Stimulated activated CD4-positive, alpha-beta T cell treated with anti-CD3 and anti-CD28 coated beads, Interleukin-4, amount 100 ng/mL, for 4 hours (primary cell): ENCODE data around the gene MAPT.
"Not testable (repeated sequence)": the region's sequence is repeated elsewhere in the genome, so short reads cannot be mapped to it uniquely, and the experiment has no call there.

Experiments used
- DNase-seq, 2 experiments: peaks; one replicate each; pipeline ENCODE4 v3.0.0-alpha.2; 2020

Gene MAPT

DNA sequence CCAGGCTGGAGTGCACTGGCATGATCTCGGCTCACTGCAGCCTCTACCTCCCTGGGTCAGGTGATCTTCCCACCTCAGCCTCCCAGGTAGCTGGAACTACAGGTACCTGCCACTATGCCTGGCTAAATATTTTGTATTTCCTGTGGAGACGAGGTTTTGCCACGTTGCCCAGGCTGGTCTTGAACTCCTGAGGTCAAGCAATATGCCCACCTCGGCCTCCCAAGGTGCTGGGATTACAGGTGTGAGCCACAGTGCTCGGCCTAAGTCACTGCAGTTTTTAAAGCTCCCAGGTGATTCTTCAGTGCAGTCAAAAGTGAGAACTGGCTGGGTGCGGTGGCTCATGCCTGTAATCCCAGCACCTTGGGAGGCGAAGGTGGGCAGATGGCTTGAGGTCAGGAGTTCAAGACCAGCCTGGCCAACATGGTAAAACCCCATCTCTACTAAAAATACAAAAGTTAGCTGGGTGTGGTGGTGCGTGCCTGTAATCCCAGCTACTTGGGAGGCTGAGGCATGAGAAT, 125.1 kb downstream of the MAPT start:
- not testable (repeated sequence) for DNase-seq

DNA sequence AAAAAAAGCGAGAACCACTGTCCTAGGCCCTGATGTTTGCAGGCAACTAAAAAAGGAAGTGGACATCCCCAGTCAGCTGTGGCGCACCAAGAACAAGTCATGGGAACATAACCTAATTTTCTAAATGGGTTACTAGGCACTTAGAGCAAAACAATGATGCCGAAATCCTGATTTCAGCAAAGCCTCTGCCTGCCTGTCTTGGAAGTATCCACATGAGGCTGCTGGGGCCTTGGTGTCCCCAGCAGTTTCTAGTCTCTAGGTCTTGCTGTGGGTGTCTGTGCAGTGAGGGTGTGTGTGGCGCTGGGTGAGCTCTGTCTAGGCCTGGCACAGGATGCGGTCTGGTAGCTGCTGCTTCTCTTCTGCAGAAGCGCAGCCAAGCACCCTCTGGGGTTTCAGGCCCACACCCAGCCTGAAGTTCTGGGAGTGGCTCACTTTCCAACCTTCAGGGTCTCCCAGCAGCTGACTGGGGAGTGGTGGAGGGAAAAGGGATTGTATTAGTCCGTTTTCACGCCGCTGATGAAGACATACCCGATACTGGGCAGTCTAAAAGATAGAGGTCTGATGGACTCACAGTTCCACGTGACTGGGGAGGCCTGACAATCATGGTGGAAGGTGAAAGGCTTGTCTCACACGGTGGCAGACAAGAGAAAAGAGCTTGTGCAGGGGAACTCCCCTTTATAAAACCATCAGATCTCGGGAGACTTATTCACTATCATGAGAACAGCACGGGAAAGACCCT, 125.8 kb downstream of the MAPT start:
- peak; percentile 29 to 51 for DNase-seq

DNA sequence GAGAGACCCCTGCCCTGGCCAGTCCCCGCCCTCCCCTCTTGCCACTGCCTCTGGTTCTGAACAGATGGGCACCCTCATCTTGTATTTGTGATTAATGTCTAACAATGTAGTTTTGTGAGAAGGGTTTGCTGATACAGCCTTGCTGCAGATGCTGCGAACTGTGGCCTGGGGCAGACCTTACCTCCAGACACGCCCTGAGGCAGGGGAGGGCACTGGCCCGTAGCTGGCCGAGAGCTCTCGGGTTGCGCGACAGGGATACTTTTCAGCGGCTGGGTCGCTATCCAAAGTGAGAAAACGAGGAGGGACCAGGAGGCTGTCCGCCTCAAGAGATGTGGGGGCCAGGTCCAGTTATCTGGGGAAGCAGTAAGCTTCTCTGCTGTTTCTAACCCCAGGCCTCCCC, 126.6 kb downstream of the MAPT start:
- DNase-seq, result no peak

DNA sequence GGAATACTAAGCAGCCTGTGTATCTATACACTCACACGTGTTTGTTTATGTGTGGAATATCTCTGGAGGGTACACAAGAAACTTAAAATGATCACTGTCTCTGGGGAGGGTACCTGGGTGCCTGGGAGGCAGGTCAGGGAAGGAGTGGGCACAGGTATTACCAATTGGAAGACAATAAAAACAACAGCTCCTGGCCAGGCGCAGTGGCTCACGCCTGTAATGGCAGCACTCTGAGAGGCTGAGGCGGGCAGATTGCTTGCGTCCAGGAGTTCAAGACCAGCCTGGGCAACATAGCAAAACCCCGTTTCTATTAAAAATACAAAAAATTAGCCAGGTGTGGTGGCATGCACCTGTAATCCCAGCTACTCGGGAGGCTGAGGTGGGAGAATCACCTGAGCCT, 129.0 kb downstream of the MAPT start:
- DNase-seq, result not testable (repeated sequence)

DNA sequence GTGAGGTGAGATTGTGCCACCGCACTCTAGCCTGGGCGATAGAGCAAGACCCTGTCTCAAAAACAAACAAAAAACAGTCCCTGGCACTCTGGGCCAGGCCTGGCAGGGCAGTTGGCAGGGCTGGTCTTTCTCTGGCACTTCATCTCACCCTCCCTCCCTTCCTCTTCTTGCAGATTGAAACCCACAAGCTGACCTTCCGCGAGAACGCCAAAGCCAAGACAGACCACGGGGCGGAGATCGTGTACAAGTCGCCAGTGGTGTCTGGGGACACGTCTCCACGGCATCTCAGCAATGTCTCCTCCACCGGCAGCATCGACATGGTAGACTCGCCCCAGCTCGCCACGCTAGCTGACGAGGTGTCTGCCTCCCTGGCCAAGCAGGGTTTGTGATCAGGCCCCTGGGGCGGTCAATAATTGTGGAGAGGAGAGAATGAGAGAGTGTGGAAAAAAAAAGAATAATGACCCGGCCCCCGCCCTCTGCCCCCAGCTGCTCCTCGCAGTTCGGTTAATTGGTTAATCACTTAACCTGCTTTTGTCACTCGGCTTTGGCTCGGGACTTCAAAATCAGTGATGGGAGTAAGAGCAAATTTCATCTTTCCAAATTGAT, 129.5 kb downstream of the MAPT start:
- DNase-seq, result no peak

DNA sequence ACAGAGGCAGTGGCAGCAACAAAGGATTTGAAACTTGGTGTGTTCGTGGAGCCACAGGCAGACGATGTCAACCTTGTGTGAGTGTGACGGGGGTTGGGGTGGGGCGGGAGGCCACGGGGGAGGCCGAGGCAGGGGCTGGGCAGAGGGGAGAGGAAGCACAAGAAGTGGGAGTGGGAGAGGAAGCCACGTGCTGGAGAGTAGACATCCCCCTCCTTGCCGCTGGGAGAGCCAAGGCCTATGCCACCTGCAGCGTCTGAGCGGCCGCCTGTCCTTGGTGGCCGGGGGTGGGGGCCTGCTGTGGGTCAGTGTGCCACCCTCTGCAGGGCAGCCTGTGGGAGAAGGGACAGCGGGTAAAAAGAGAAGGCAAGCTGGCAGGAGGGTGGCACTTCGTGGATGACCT, 130.2 kb downstream of the MAPT start:
- DNase-seq, result no peak

DNA sequence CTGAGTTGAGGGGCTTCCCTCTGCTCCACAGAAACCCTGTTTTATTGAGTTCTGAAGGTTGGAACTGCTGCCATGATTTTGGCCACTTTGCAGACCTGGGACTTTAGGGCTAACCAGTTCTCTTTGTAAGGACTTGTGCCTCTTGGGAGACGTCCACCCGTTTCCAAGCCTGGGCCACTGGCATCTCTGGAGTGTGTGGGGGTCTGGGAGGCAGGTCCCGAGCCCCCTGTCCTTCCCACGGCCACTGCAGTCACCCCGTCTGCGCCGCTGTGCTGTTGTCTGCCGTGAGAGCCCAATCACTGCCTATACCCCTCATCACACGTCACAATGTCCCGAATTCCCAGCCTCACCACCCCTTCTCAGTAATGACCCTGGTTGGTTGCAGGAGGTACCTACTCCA, 130.7 kb downstream of the MAPT start:
- no peak for DNase-seq

DNA sequence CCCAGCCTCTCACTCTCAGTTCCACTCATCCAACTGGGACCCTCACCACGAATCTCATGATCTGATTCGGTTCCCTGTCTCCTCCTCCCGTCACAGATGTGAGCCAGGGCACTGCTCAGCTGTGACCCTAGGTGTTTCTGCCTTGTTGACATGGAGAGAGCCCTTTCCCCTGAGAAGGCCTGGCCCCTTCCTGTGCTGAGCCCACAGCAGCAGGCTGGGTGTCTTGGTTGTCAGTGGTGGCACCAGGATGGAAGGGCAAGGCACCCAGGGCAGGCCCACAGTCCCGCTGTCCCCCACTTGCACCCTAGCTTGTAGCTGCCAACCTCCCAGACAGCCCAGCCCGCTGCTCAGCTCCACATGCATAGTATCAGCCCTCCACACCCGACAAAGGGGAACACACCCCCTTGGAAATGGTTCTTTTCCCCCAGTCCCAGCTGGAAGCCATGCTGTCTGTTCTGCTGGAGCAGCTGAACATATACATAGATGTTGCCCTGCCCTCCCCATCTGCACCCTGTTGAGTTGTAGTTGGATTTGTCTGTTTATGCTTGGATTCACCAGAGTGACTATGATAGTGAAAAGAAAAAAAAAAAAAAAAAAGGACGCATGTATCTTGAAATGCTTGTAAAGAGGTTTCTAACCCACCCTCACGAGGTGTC, 131.3 kb downstream of the MAPT start:
- DNase-seq, result no peak

DNA sequence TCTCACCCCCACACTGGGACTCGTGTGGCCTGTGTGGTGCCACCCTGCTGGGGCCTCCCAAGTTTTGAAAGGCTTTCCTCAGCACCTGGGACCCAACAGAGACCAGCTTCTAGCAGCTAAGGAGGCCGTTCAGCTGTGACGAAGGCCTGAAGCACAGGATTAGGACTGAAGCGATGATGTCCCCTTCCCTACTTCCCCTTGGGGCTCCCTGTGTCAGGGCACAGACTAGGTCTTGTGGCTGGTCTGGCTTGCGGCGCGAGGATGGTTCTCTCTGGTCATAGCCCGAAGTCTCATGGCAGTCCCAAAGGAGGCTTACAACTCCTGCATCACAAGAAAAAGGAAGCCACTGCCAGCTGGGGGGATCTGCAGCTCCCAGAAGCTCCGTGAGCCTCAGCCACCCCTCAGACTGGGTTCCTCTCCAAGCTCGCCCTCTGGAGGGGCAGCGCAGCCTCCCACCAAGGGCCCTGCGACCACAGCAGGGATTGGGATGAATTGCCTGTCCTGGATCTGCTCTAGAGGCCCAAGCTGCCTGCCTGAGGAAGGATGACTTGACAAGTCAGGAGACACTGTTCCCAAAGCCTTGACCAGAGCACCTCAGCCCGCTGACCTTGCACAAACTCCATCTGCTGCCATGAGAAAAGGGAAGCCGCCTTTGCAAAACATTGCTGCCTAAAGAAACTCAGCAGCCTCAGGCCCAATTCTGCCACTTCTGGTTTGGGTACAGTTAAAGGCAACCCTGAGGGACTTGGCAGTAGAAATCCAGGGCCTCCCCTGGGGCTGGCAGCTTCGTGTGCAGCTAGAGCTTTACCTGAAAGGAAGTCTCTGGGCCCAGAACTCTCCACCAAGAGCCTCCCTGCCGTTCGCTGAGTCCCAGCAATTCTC, 132.1 kb downstream of the MAPT start:
- DNase-seq, result no peak

DNA sequence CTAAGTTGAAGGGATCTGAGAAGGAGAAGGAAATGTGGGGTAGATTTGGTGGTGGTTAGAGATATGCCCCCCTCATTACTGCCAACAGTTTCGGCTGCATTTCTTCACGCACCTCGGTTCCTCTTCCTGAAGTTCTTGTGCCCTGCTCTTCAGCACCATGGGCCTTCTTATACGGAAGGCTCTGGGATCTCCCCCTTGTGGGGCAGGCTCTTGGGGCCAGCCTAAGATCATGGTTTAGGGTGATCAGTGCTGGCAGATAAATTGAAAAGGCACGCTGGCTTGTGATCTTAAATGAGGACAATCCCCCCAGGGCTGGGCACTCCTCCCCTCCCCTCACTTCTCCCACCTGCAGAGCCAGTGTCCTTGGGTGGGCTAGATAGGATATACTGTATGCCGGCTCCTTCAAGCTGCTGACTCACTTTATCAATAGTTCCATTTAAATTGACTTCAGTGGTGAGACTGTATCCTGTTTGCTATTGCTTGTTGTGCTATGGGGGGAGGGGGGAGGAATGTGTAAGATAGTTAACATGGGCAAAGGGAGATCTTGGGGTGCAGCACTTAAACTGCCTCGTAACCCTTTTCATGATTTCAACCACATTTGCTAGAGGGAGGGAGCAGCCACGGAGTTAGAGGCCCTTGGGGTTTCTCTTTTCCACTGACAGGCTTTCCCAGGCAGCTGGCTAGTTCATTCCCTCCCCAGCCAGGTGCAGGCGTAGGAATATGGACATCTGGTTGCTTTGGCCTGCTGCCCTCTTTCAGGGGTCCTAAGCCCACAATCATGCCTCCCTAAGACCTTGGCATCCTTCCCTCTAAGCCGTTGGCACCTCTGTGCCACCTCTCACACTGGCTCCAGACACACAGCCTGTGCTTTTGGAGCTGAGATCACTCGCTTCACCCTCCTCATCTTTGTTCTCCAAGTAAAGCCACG, 133.0 kb downstream of the MAPT start:
- no peak for DNase-seq

DNA sequence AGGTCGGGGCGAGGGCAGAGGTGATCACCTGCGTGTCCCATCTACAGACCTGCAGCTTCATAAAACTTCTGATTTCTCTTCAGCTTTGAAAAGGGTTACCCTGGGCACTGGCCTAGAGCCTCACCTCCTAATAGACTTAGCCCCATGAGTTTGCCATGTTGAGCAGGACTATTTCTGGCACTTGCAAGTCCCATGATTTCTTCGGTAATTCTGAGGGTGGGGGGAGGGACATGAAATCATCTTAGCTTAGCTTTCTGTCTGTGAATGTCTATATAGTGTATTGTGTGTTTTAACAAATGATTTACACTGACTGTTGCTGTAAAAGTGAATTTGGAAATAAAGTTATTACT, 133.6 kb downstream of the MAPT start:
- DNase-seq, result no peak

DNA sequence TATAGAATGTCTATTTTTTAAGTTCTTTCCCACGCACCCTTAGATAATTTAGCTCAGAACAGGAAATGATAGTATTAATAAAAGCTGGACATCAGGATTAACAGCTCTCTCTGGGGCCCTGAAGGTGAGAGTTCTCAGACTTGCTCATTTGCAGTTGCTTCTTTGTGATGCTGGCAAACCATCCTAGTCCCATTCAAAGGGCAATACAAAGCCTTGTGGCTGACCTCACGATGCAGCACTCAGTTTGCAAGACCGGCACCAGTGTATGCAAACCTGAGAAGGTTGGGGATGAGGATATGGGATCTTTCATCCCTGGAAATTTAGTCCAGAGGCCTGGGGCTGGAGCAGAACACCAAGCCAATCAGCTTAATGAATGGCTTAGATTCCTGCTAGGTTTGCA, 134.0 kb downstream of the MAPT start:
- DNase-seq, result no peak

DNA sequence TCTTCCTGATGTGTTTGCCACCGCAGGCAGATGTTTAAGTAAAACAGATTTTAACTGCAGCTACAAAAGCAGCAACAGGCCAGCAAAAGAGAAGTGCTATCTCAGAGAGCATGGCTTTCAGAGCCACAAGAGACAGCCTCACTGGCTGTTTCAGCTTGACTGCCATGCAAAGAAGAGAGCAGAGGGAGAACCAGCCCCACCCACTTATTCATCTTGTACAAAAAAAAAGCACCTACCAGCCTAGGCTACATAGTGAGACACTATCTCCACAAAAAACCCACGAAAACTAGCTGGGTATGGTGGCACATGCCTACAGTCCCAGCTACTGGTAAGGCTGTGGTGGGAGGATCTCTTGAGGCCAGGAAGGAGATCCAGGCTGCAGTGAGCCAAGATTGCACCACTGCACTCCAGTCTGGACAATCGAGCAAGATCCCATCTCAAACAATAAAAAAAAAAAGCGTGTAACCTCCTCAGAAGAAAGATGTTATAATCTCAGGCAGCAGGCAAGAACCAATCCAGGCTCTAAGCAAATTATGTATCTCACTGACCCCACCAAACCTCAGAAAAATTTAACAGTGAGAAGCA, 134.7 kb downstream of the MAPT start:
- no peak for DNase-seq

DNA sequence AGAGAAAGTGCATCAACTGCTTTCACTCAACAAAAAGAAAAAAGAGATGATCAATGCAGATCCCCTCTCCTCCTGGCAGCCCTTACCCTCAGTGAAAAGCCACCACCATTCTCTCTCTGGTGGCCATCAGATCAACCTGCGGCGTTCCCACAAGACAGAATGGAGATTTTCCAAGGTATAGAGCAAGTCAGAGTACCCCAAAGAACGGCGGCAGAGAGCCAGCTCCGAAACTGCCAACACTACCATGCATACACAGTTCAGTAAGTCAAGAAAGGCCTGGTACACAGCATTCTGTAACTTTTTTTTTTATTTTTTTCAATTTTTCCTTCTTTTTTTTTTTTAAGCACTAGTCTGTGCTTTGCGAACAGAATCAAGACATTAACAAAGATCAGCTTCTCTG, 135.3 kb downstream of the MAPT start:
- no peak for DNase-seq

DNA sequence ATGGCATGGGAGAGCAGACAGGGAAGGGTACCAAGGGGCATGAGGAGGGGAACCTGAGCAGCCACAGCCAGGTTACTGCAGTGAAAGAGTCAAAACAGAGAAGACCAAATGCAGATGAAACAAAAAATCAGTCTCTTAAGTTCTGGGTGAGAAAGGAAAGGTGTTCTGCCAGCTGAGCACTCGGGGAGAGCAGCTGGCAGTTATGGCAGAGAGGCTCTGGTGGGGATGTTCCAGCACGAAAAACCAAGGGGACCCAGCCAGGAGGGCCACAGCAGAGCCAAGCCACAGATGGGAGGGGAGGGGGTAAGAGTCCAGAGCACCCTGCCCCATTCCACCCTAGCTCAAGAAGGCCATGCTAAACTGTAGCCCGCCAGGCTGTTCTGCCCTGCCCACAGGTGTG, 136.4 kb downstream of the MAPT start:
- no peak for DNase-seq

DNA sequence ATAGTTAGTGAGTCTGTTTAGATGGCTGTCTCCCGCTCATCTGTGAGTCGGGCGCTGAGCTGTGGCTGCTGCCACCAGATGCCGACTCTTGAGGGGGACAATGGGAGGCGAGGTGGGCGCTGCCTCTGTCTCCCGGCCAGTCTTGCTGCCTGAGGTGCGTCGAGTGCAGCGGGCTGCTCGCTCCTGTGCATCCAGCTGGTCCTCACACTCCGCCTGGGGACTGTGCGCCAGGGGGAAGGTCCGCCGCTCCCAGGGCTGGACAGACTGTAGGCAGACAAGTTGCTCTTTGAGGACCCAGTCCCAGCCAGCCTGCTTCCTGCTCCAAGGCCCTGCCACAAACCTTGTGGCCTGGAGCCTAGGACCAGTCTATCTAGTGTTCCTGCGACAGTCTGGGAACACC, 137.1 kb downstream of the MAPT start:
- DNase-seq, result no peak

DNA sequence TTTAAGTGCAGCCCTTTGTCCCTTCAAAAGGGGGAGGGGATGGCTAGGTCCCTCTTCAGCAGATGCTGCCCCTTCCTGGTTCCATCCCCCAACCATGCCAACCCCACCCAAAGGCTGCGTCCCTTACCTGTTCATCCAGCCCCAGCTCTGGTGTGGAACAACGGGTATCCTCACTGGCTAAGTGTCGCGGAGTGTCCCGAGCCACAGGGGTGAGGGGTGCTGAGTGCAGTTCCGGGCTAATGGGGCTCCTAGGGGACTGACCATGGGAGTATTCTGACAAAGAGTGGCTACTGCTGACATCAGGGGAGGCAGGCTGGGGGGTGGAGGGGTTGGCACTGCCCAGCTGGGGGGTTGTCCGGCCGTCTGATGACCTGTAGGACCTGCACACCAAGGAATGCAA, 137.6 kb downstream of the MAPT start:
- DNase-seq, result no peak

DNA sequence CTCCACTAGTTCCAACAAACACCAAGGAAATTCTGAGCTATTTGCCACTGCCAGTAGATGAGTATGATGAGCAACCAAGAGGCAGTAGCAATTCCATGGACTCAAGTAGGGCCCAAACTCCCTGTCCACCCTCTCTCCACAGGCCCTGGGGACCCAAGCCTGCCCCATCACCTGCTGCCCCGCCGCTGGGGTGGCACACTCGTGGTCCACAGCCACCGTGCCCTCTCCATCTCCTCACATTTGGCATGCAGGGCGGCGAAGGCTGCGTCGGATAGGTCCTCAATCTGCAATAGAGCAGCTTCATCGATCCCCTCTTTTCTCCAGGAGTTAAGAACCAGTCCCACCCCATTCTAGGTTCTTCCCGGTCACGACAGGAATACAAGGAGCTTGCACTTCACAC, 138.6 kb downstream of the MAPT start:
- no peak for DNase-seq

DNA sequence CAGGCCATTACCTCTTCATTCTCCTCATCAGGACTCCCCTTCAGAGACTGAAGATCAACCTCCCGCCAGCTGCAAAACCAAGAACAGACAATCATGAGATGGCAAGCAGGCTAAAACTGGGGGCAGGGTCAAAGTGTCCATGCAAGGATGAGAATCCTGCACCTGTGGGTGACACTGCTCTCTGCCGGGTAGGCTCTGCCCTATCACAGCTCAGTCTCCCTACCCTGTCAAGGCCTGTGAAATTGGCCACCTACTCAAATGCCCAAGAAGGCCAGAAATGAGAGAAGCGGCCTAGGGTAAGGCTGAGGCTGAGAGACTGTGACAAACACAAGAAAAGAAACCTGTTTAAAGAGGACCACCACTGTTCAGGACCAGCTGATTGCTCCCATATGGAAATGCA, 139.0 kb downstream of the MAPT start:
- no peak for DNase-seq

DNA sequence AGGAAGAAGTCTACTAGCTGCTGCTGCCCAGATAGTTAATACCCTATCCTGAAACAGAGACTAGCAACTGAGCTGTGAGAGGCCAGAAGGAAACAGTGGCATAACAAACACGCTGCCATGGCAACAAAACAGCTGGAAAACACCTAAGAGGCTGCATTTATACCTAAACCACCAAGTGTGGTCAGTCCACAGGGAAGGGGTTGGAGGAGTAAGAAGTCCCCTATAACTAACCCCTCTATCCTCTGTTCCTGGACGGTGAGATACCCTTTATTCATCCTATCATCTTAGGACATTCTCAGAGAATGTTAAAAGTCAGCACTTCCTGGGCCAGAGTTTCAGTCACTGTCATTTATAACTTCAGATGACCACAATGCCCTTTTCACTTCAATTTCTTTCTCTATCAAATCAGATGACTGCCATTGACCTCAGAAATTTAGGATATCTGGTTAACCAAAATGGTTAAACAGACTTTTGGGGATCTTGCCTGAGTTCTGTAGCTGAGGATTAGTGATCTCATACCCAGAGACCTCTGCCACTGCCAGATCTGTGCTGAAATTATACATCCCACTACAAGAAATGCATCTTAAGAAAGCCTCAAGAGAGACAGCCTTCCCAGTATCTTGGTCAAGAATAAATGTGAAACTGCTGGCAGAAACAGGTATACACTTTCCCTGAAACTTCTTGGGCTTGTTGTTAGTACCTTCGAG, 140.9 kb downstream of the MAPT start:
- no peak for DNase-seq

DNA sequence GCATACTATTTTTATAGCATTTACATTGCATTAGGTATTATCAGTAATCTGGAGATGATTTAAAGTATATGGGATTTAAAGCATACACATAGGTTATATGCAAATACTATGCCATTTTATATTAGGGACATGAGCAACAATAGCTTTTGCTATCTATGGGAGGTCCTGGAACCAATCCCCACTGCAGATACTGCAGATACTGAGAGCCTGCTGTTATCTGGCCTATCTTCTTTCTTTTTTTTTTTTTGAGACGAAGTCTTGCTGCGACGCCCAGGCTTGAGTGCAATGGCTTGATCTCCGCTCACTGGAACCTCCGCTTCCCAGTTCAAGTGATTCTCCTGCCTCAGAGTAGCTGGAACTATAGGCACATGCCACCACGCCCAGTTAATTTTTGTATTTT, 142.1 kb downstream of the MAPT start:
- no peak for DNase-seq
